ENCODE results near the gene SEMA5A. TPM values are rescaled to one million over a fixed set of nuclear protein-coding genes. Genes with fewer than 3 reads are reported as not detected.

SEMA5A gene
- total and polyA plus RNA-seq, 2 of the 8 experiments (the other 6 are each of a cell fraction or from before 2014, with no cell fraction given), result 5.3 to 8.9 TPM

GRCh38 chr5:9166202-9167112 is 379.4 kb downstream of the SEMA5A start (continued):
- no peak for TF ChIP-seq RNF2 (IDR thresholded peaks at IDR 0.05; ENCODE audit: borderline replicate concordance, low read depth, low read length, missing control alignments, poor library complexity, severe bottlenecking)
- no peak for TF ChIP-seq KDM1A (IDR thresholded peaks at IDR 0.05; ENCODE audit: borderline replicate concordance, low read length)

Measured in H1 (cell line).